ENCODE results near the gene HOXB13.
"Not testable (repeated sequence)": the region's sequence is repeated elsewhere in the genome, so short reads cannot be mapped to it uniquely, and the experiment has no call there.

Gene HOXB13

GRCh38 chr17:48725288-48726064, 3.1 kb downstream of the HOXB13 start:
- no peak for DNase-seq

- DNase-seq, result no peak
Measured at GRCh38 chr17:48725004-48725287, 3.6 kb downstream of the HOXB13 start.

GRCh38 chr17:48724251-48725003, 4.1 kb downstream of the HOXB13 start:
- DNase-seq, result no peak

GRCh38 chr17:48723423-48724250, 4.9 kb downstream of the HOXB13 start:
- no peak for DNase-seq

- DNase-seq, result no peak
Measured at GRCh38 chr17:48722915-48723422, 5.6 kb downstream of the HOXB13 start, which contains the start of gene PRAC2. Gene PRAC2, plus strand, starts transcription at chr17:48723185. Its CDS starts 1,226 bp downstream, at chr17:48724411.

GRCh38 chr17:48722201-48722907, 6.2 kb downstream of the HOXB13 start, which contains the start of gene PRAC1:
Gene PRAC1, minus strand, starts transcription at chr17:48722518. Its CDS starts 126 bp downstream, at chr17:48722392.
- DNase-seq, result no peak

- no peak for DNase-seq
Measured at GRCh38 chr17:48721009-48721402, 7.5 kb downstream of the HOXB13 start.

GRCh38 chr17:48720266-48721008, 8.1 kb downstream of the HOXB13 start:
- DNase-seq, result no peak

- no peak for DNase-seq
Measured at GRCh38 chr17:48719642-48720265, 8.8 kb downstream of the HOXB13 start.

- DNase-seq, result no peak
Measured at GRCh38 chr17:48718761-48719641, 9.5 kb downstream of the HOXB13 start.

GRCh38 chr17:48718227-48718760, 10.3 kb downstream of the HOXB13 start:
- no peak for DNase-seq

GRCh38 chr17:48717367-48718226, 11.0 kb downstream of the HOXB13 start:
- DNase-seq, result no peak

GRCh38 chr17:48716549-48716948, 12.0 kb downstream of the HOXB13 start:
- DNase-seq, result not testable (repeated sequence)

- DNase-seq, result peak in 1 of 2 experiments; percentile 16
Measured at GRCh38 chr17:48715496-48716399, 12.8 kb downstream of the HOXB13 start.

- no peak for DNase-seq
Measured at GRCh38 chr17:48711128-48711527, 17.4 kb downstream of the HOXB13 start.

- DNase-seq, result peak in 1 of 2 experiments; percentile 13
Measured at GRCh38 chr17:48704361-48705248, 23.9 kb downstream of the HOXB13 start.
